ENCODE results near the gene ITM2B.

DNA sequence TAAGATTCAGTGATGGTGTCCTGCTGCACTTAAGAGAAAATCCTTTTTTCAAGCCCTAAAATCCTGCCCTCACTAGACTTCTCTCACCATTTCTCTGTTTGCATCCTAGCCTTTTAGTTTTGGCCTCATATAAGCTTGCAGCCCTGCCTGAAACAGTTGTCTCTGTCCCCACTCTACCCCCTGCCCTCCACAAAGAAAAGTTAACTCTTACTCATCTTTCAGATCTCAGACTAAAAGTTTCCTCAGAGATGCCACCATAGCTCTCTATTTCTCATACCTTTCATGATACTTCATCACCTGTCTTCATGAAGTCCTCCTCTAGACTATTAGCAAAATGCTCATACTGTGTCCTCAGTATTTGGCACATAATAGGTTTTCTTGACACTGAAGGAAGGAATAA lies 33.1 kb downstream of the ITM2B start:
- TF ChIP-seq, protein P1, sequence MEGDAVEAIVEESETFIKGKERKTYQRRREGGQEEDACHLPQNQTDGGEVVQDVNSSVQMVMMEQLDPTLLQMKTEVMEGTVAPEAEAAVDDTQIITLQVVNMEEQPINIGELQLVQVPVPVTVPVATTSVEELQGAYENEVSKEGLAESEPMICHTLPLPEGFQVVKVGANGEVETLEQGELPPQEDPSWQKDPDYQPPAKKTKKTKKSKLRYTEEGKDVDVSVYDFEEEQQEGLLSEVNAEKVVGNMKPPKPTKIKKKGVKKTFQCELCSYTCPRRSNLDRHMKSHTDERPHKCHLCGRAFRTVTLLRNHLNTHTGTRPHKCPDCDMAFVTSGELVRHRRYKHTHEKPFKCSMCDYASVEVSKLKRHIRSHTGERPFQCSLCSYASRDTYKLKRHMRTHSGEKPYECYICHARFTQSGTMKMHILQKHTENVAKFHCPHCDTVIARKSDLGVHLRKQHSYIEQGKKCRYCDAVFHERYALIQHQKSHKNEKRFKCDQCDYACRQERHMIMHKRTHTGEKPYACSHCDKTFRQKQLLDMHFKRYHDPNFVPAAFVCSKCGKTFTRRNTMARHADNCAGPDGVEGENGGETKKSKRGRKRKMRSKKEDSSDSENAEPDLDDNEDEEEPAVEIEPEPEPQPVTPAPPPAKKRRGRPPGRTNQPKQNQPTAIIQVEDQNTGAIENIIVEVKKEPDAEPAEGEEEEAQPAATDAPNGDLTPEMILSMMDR (IDR thresholded peaks at IDR 0.05; ENCODE audit: low read depth, low read length, poor library complexity, severe bottlenecking) = no peak
- no peak for TF ChIP-seq EZH2phosphoT487 (IDR thresholded peaks at IDR 0.05; ENCODE audit: borderline replicate concordance, low read length)

Measured in DOHH2 (cell line).